Astrocyte of the cerebellum (primary cell): Measurements from ENCODE around the gene TSPOAP1.

Source experiments
- DNase-seq: peaks from one replicate; pipeline ENCODE4 v3.0.0-alpha.2; 2011; ENCODE audit warnings: low read depth
- H3K4me3 ChIP-seq: 2 replicates; pipeline ENCODE4 v1.5.1; 2011; ENCODE audit warnings: mild to moderate bottlenecking, low read depth, low read length, moderate library complexity
- CTCF ChIP-seq: IDR thresholded peaks from 2 replicates; pipeline ENCODE4 v1.5.1; 2012; ENCODE audit warnings: low read length, low read depth, moderate library complexity, mild to moderate bottlenecking; ENCODE audit errors: missing control alignments
- in situ Hi-C: cut with HindIII; loops from 2 replicates; pipeline ENCODE4 v1.10.0; 2017; ENCODE audit warnings: low sequenced_read_pairs

TSPOAP1 gene

GRCh38 chr17:58336456-58337209, 8.0 kb upstream of the TSPOAP1 start:
- H3K4me3 ChIP-seq: no peak overlapping the region
- in situ Hi-C loops: no loop called here
- no peak for TF ChIP-seq CTCF
- DNase-seq: no peak

- no peak for TF ChIP-seq CTCF
- no peak overlapping the region for H3K4me3 ChIP-seq
- in situ Hi-C loops: no loop called here
- no peak for DNase-seq
Observed at GRCh38 chr17:58335779-58336455, 7.3 kb upstream of the TSPOAP1 start.

- DNase-seq: no peak
- no peak overlapping the region for H3K4me3 ChIP-seq
- no peak for TF ChIP-seq CTCF
- in situ Hi-C loops: no loop called here
Observed at GRCh38 chr17:58335061-58335731, 6.6 kb upstream of the TSPOAP1 start.

GRCh38 chr17:58334661-58335060, 6.1 kb upstream of the TSPOAP1 start:
- no peak for DNase-seq
- in situ Hi-C loops: no loop called here
- H3K4me3 ChIP-seq: no peak overlapping the region
- no peak for TF ChIP-seq CTCF

- TF ChIP-seq CTCF: no peak
- H3K4me3 ChIP-seq: no peak overlapping the region
- in situ Hi-C loops: no loop called here
- DNase-seq: no peak
Observed at GRCh38 chr17:58334256-58334655, 5.7 kb upstream of the TSPOAP1 start.

GRCh38 chr17:58333736-58334207, 5.2 kb upstream of the TSPOAP1 start:
- in situ Hi-C loops: no loop called here
- no peak overlapping the region for H3K4me3 ChIP-seq
- TF ChIP-seq CTCF: no peak
- no peak for DNase-seq
